ENCODE measurements around the gene HEXIM2. TPM values are rescaled to one million over a fixed set of nuclear protein-coding genes. Genes with fewer than 3 reads are reported as not detected.

Gene HEXIM2
- total and polyA plus RNA-seq, 2 of the 13 experiments (the other 11 are each of a cell fraction or from before 2014, with no cell fraction given) = 27.1 to 32.4 TPM

GRCh38 chr17:45135192-45135977, 26.3 kb upstream of the HEXIM2 start, which contains the start of gene ACBD4 (continued):
- TF ChIP-seq ARNTL (CRISPR knock-in tag; IDR thresholded peaks at IDR 0.05) (peak; percentile 51; the same call in 1 of the 2 replicates), ZNF496 (CRISPR knock-in tag; IDR thresholded peaks at IDR 0.05; ENCODE audit: insufficient replicate concordance) (no peak), ATF7-NPFF (CRISPR knock-in tag; IDR thresholded peaks at IDR 0.05; ENCODE audit: low read depth) (peak; percentile 87), NCOR1 (IDR thresholded peaks at IDR 0.05; ENCODE audit: borderline replicate concordance, low read length) (no peak; the same call in 1 of the 2 replicates), ZNF816 (CRISPR knock-in tag; IDR thresholded peaks at IDR 0.05; ENCODE audit: borderline replicate concordance) (peak; percentile 92; the same call in 1 of the 2 replicates), MXI1 (IDR thresholded peaks at IDR 0.05; ENCODE audit: borderline replicate concordance, low read depth, low read length) (peak; percentile 63; the same call in 2 of the 3 replicates), ZNF225 (CRISPR knock-in tag; IDR thresholded peaks at IDR 0.05) (no peak), SOX6 (IDR thresholded peaks at IDR 0.05) (no peak), SOX6 (CRISPR knock-in tag; IDR thresholded peaks at IDR 0.05) (peak; percentile 70), KDM3A (CRISPR knock-in tag; IDR thresholded peaks at IDR 0.05; ENCODE audit: low read depth) (peak; percentile 98), ZNF674 (CRISPR knock-in tag; IDR thresholded peaks at IDR 0.05; ENCODE audit: low read depth) (peak; percentile 87), ZNF510 (CRISPR knock-in tag; IDR thresholded peaks at IDR 0.05; ENCODE audit: low read depth) (peak; percentile 77; the same call in 1 of the 2 replicates), GPN1 (CRISPR knock-in tag; IDR thresholded peaks at IDR 0.05; ENCODE audit: borderline replicate concordance) (no peak), ZNF879 (CRISPR knock-in tag; IDR thresholded peaks at IDR 0.05) (peak; percentile 52; the same call in 1 of the 2 replicates), KDM2A (CRISPR knock-in tag; IDR thresholded peaks at IDR 0.05; ENCODE audit: borderline replicate concordance, low read depth) (peak; percentile 98), ZNF296 (CRISPR knock-in tag; conservative IDR thresholded peaks at IDR 0.05) (peak; percentile 96), ATAD3A (CRISPR knock-in tag; IDR thresholded peaks at IDR 0.05) (no peak), ATF5 (CRISPR knock-in tag; IDR thresholded peaks at IDR 0.05; ENCODE audit: low read depth) (no peak), ZZZ3 (CRISPR knock-in tag; IDR thresholded peaks at IDR 0.05; ENCODE audit: borderline replicate concordance) (peak; percentile 71; the same call in 1 of the 2 replicates), JUNB (CRISPR knock-in tag; IDR thresholded peaks at IDR 0.05; ENCODE audit: borderline replicate concordance) (no peak), ZKSCAN1 (IDR thresholded peaks at IDR 0.05; ENCODE audit: low read length) (no peak), MATR3 (CRISPR knock-in tag; IDR thresholded peaks at IDR 0.05) (no peak), EHMT2 (IDR thresholded peaks at IDR 0.05; ENCODE audit: borderline replicate concordance, low read depth, low read length) (no peak), SIN3B (IDR thresholded peaks at IDR 0.05; ENCODE audit: low read length) (peak; percentile 49; the same call in 1 of the 2 replicates), NFKB2 (CRISPR knock-in tag; IDR thresholded peaks at IDR 0.05; ENCODE audit: borderline replicate concordance) (peak; percentile 92), ERF (CRISPR knock-in tag; IDR thresholded peaks at IDR 0.05) (peak; percentile 95), MBNL3 (CRISPR knock-in tag; conservative IDR thresholded peaks at IDR 0.05) (no peak), ZNF563 (CRISPR knock-in tag; IDR thresholded peaks at IDR 0.05) (peak; percentile 98)
- TF ChIP-seq, protein P1, sequence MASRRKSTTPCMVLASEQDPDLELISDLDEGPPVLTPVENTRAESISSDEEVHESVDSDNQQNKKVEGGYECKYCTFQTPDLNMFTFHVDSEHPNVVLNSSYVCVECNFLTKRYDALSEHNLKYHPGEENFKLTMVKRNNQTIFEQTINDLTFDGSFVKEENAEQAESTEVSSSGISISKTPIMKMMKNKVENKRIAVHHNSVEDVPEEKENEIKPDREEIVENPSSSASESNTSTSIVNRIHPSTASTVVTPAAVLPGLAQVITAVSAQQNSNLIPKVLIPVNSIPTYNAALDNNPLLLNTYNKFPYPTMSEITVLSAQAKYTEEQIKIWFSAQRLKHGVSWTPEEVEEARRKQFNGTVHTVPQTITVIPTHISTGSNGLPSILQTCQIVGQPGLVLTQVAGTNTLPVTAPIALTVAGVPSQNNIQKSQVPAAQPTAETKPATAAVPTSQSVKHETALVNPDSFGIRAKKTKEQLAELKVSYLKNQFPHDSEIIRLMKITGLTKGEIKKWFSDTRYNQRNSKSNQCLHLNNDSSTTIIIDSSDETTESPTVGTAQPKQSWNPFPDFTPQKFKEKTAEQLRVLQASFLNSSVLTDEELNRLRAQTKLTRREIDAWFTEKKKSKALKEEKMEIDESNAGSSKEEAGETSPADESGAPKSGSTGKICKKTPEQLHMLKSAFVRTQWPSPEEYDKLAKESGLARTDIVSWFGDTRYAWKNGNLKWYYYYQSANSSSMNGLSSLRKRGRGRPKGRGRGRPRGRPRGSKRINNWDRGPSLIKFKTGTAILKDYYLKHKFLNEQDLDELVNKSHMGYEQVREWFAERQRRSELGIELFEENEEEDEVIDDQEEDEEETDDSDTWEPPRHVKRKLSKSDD (CRISPR knock-in tag; IDR thresholded peaks at IDR 0.05; ENCODE audit: low read depth) = peak; percentile 80; the same call in 1 of the 2 replicates
